Endothelial cell of umbilical vein (primary cell): ENCODE measurements around the gene DMBX1. TPM values are rescaled to one million over a fixed set of nuclear protein-coding genes. Genes with fewer than 3 reads are reported as not detected.

Experiments
- BruUV-seq: library from RNA; stranded (reverse); fragments of 400-500 nt; replicated peaks from 2 replicates; lab custom pipeline; 2021; lab: Mats Ljungman, UMichigan
- CTCF ChIA-PET: fragments of 300-600, 350-600 bp; sonication (Branson Sonifier 250); formaldehyde crosslinking; loops from one replicate; lab custom pipeline; 2021; ENCODE audit warnings: antibody characterized with exemption, inconsistent platforms; lab: Charles Lee
- POLR2A ChIA-PET: fragments of 300-600, 350-600 bp; sonication (Branson Sonifier 250); formaldehyde crosslinking; loops from one replicate; lab custom pipeline; 2021; ENCODE audit warnings: antibody characterized with exemption, inconsistent platforms; lab: Charles Lee
- DNase-seq: peaks from one replicate; pipeline ENCODE4 v3.0.0-alpha.2; 2011; ENCODE audit warnings: low read depth, low spot score
- FAIRE-seq: peaks from 2 replicates; lab custom pipeline; 2011; peaks lifted over from hg19 to GRCh38; lab: Jason Lieb, UNC
- H2AFZ ChIP-seq: 2 replicates; pipeline ENCODE4 v1.6.0; 2012; ENCODE audit warnings: low read depth, low read length, control low read depth, inconsistent platforms
- H3K27ac ChIP-seq: 2 replicates; pipeline ENCODE4 v1.5.1; 2011; ENCODE audit warnings: low read depth, mild to moderate bottlenecking, control low read depth, low read length, moderate library complexity; ENCODE audit not compliant: insufficient read depth
- H3K27me3 ChIP-seq, 2 experiments: 2 replicates each; pipeline versions ENCODE4 v1.6.0 to v1.6.1; 2011; ENCODE audit warnings: low read length in 2 of 2, mixed read lengths in 1 of 2; ENCODE audit not compliant: control insufficient read depth in 2 of 2, insufficient read depth in 2 of 2
- H3K36me3 ChIP-seq, 2 experiments: 2 replicates in 1 of 2; 3 replicates in 1 of 2; pipeline ENCODE4 v1.5.1; 2011; ENCODE audit warnings: low read length in 2 of 2, mild to moderate bottlenecking in 1 of 2, moderate library complexity in 1 of 2; ENCODE audit not compliant: control insufficient read depth in 2 of 2, insufficient read depth in 2 of 2; ENCODE audit errors: extremely low read depth in 1 of 2
- H3K4me1 ChIP-seq: 3 replicates; pipeline ENCODE4 v1.5.1; 2011; ENCODE audit warnings: mild to moderate bottlenecking, low read length; ENCODE audit not compliant: control insufficient read depth, insufficient read depth; ENCODE audit errors: extremely low read depth
- H3K4me2 ChIP-seq: 2 replicates; pipeline ENCODE4 v1.6.1; 2011; ENCODE audit warnings: low read length, control low read depth, mixed read lengths; ENCODE audit not compliant: insufficient read depth
- H3K4me3 ChIP-seq, 3 experiments: fragments of 200-600 bp in 1 of 3; sonication (generic), shearing (Covaris generic) in 1 of 3; replicated peaks in 1 of 3; 2 replicates each; pipeline ENCODE4 v1.5.1; 2011 to 2016; ENCODE audit warnings: control low read depth in 3 of 3, low read length in 3 of 3, mild to moderate bottlenecking in 2 of 3, inconsistent platforms in 1 of 3, low read depth in 1 of 3, moderate library complexity in 1 of 3; ENCODE audit not compliant: insufficient read depth in 1 of 3
- H3K79me2 ChIP-seq: 2 replicates; pipeline ENCODE4 v1.6.0; 2012; ENCODE audit warnings: low read length, inconsistent platforms; ENCODE audit not compliant: control insufficient read depth, insufficient read depth
- H3K9ac ChIP-seq: replicated peaks from 2 replicates; pipeline ENCODE3; 2011; ENCODE audit warnings: low read length, control low read depth; ENCODE audit not compliant: insufficient read depth; ENCODE audit errors: extremely low read depth
- H3K9me1 ChIP-seq: replicated peaks from 3 replicates; pipeline ENCODE4 v1.6.0; 2011; ENCODE audit warnings: mild to moderate bottlenecking, low read length; ENCODE audit not compliant: control insufficient read depth, insufficient read depth; ENCODE audit errors: extremely low read depth
- H3K9me3 ChIP-seq: replicated peaks from 2 replicates; pipeline ENCODE4 v1.5.1; 2012; ENCODE audit warnings: low read length, inconsistent platforms; ENCODE audit not compliant: control insufficient read depth, insufficient read depth
- H4K20me1 ChIP-seq: replicated peaks from 2 replicates; pipeline ENCODE3; 2011; ENCODE audit warnings: mild to moderate bottlenecking, low read length; ENCODE audit not compliant: control insufficient read depth, insufficient read depth; ENCODE audit errors: extremely low read depth
- CTCF ChIP-seq, 2 donors: IDR thresholded peaks; 1 replicate in 1 of 2; 2 replicates in 1 of 2; pipeline ENCODE4 v1.5.1; 2011; ENCODE audit warnings: low read length in 2 of 2, mild to moderate bottlenecking in 2 of 2, moderate library complexity in 2 of 2, control low read depth in 1 of 2, inconsistent platforms in 1 of 2, low read depth in 1 of 2; ENCODE audit not compliant: insufficient read depth in 1 of 2; ENCODE audit errors: extremely low read depth in 1 of 2
- EZH2 ChIP-seq: IDR thresholded peaks from 2 replicates; pipeline ENCODE4 v1.6.1; 2012; ENCODE audit warnings: borderline replicate concordance, low read depth, mild to moderate bottlenecking, moderate library complexity, low read length, inconsistent platforms; ENCODE audit not compliant: severe bottlenecking
- FOS ChIP-seq: IDR thresholded peaks from 2 replicates; pipeline ENCODE4 v1.6.1; 2011; ENCODE audit warnings: mild to moderate bottlenecking, low read length, moderate library complexity, borderline replicate concordance; ENCODE audit not compliant: insufficient read depth
- GATA2 ChIP-seq: IDR thresholded peaks from 2 replicates; pipeline ENCODE4 v1.7.0; 2011; ENCODE audit warnings: low read depth, mild to moderate bottlenecking, moderate library complexity, mixed read lengths, low read length; ENCODE audit not compliant: insufficient read length, insufficient read depth
- JUN ChIP-seq: IDR thresholded peaks from 2 replicates; pipeline ENCODE4 v1.6.1; 2011; ENCODE audit warnings: borderline replicate concordance, low read depth; ENCODE audit not compliant: insufficient read length, insufficient read depth
- MYC ChIP-seq: IDR thresholded peaks from one replicate; pipeline ENCODE4 v1.6.1; 2011; ENCODE audit warnings: mild to moderate bottlenecking, low read depth, low read length
- POLR2A ChIP-seq: IDR thresholded peaks from 2 replicates; pipeline ENCODE4 v1.6.1; 2012; ENCODE audit warnings: low read depth, mild to moderate bottlenecking, control low read depth, low read length
- POLR2AphosphoS5 ChIP-seq: IDR thresholded peaks from 2 replicates; pipeline ENCODE4 v1.6.1; 2012; ENCODE audit warnings: low read depth, mild to moderate bottlenecking, control low read depth, low read length, moderate library complexity; ENCODE audit not compliant: insufficient read depth
- dilution Hi-C: fragments of 300-500 bp; cut with MboI; formaldehyde crosslinking; loops from one replicate; pipeline ENCODE4 v1.15.0; 2019; ENCODE audit warnings: low sequenced_read_pairs; ENCODE audit not compliant: extremely low pct_ligation_motif_present
- intact Hi-C: fragments of 100-400 bp; cut with micrococcal nuclease; formaldehyde crosslinking; loops from one replicate; pipeline ENCODE4 v1.10.0; 2022
- polyA plus RNA-seq, 4 experiments: library from polyadenylated mRNA; depleted of rRNA in 3 of 4; stranded (reverse) in 3 of 4; unstranded in 1 of 4; fragments of >200 nt; gene quantifications; 2 replicates each; pipeline versions ENCODE4 v1.2.1 to v1.2.3, GENCODE V29; 2011 to 2012; ENCODE audit warnings: missing spikeins in 1 of 4
- total RNA-seq: library from RNA; stranded (reverse); gene quantifications from 2 replicates; pipeline ENCODE4 v1.2.3, GENCODE V29; 2021
- TF ChIP-seq, protein P1 (sequence below): IDR thresholded peaks from 2 replicates; pipeline ENCODE4 v1.6.1; 2011; ENCODE audit not compliant: insufficient read depth, insufficient read length

DMBX1 gene
- total and polyA plus RNA-seq, 2 donors (not counting 3 experiments of a cell fraction or from before 2014, with no cell fraction given) = not detected

DNA sequence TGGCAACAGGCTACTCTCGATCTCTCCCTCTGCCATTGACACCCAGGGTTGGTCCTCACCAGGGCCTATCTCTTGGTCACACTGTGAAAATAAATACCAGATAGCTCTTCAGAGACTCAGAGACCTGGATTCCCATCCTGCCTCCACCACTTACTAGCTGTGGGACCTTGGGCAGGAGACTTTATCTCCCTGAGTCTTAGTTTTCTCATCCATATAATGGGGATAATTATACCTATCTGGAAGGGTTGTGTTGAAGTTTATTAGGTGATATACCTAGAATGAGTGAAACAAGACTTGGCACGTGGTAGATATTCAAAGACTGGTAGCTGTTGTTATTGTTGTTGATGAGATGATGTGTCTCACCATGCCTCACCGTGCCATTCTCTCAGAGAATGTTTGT lies 7.4 kb downstream of the DMBX1 start:
- intact Hi-C loops = no loop called here
- no peak overlapping the region for H2AFZ ChIP-seq
- peaks cover 37 to 58% of the 10 kb centered on the region in 2 experiments for H3K27me3 ChIP-seq
- no peaks in the 10 kb centered on the region for H3K9me1 ChIP-seq
- dilution Hi-C loops = loop anchor here (10.0 kb wide), 1 partner anchor 62 kb away; no protein-coding TSS in a partner anchor
- POLR2A ChIA-PET = no interaction called here
- H3K4me1 ChIP-seq = no peaks in the 10 kb centered on the region
- CTCF ChIA-PET = interaction anchor here (0.9 to 1.1 kb wide), 3 partner anchors 9 to 50 kb away, joined by 3 read pairs; no protein-coding TSS in a partner anchor
- TF ChIP-seq GATA2 = no peak
- TF ChIP-seq, protein P1, sequence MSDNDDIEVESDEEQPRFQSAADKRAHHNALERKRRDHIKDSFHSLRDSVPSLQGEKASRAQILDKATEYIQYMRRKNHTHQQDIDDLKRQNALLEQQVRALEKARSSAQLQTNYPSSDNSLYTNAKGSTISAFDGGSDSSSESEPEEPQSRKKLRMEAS = no peak
- no peak for TF ChIP-seq JUN
- no peak for TF ChIP-seq EZH2
- no peak for TF ChIP-seq POLR2AphosphoS5
- TF ChIP-seq CTCF (IDR thresholded peaks at IDR 0.05; ENCODE audit: extremely low read depth in 1 of 2, insufficient read depth in 1 of 2, low read depth in 1 of 2, low read length in 2 of 2) = no peak
- no peak for TF ChIP-seq MYC
- TF ChIP-seq FOS = no peak
- TF ChIP-seq POLR2A = no peak
- H3K9ac ChIP-seq = no peak overlapping the region
- no peaks in the 10 kb centered on the region for H3K79me2 ChIP-seq
- H4K20me1 ChIP-seq = no peaks in the 10 kb centered on the region
- no TSS peak for BruUV-seq
- DNase-seq (no peak), FAIRE-seq (no peak)
- H3K4me2 ChIP-seq = no peak overlapping the region
- H3K27ac ChIP-seq = no peak overlapping the region
- H3K9me3 ChIP-seq = no peaks in the 10 kb centered on the region
- H3K36me3 ChIP-seq = no peaks in the 10 kb centered on the region
- H3K4me3 ChIP-seq = no peak overlapping the region
